Chondrocyte (in vitro differentiated cells): Measurements from ENCODE around the gene LRG1. TPM values are rescaled to one million over a fixed set of nuclear protein-coding genes. Genes with fewer than 3 reads are reported as not detected.
A peak's percentile ranks its signal among the peaks of the same experiment; 100 is the strongest.
"Not testable (repeated sequence)": the region's sequence is repeated elsewhere in the genome, so short reads cannot be mapped to it uniquely, and the experiment has no call there.

Experiments used
- DNase-seq: peaks from one replicate; pipeline ENCODE4 v3.0.0; 2021; ENCODE audit warnings: mixed read lengths, low spot score
- H3K27ac Mint-ChIP-seq: one replicate; pipeline ENCODE4 v1.8.0; 2021; ENCODE audit warnings: mild to moderate bottlenecking, moderate library complexity, mixed read lengths; ENCODE audit not compliant: unreplicated experiment
- H3K27me3 Mint-ChIP-seq: 2 replicates; pipeline ENCODE4 v1.8.0; 2021; ENCODE audit warnings: low read depth, mixed read lengths
- H3K36me3 Mint-ChIP-seq: 2 replicates; pipeline ENCODE4 v1.8.0; 2021; ENCODE audit warnings: low read depth, mixed read lengths
- H3K4me1 Mint-ChIP-seq: 2 replicates; pipeline ENCODE4 v1.8.0; 2021; ENCODE audit warnings: low read depth, mild to moderate bottlenecking, mixed read lengths
- H3K4me3 Mint-ChIP-seq: one replicate; pipeline ENCODE4 v1.8.0; 2021; ENCODE audit warnings: mild to moderate bottlenecking, moderate library complexity, mixed read lengths; ENCODE audit not compliant: unreplicated experiment
- H3K9me3 Mint-ChIP-seq: 2 replicates; pipeline ENCODE4 v1.8.0; 2021; ENCODE audit warnings: low read depth, mixed read lengths
- CTCF ChIP-seq: fragments of 200-600 bp; sonication (generic); IDR thresholded peaks from 2 replicates; pipeline ENCODE4 v1.5.0; 2021; ENCODE audit warnings: antibody characterized with exemption, mild to moderate bottlenecking, moderate library complexity
- total RNA-seq: library from RNA; stranded (reverse); gene quantifications from 3 replicates; pipeline ENCODE4 v1.2.1, GENCODE V29; 2021

LRG1 gene
- total RNA-seq, 1 donor from 2014 or later: not detected

DNA sequence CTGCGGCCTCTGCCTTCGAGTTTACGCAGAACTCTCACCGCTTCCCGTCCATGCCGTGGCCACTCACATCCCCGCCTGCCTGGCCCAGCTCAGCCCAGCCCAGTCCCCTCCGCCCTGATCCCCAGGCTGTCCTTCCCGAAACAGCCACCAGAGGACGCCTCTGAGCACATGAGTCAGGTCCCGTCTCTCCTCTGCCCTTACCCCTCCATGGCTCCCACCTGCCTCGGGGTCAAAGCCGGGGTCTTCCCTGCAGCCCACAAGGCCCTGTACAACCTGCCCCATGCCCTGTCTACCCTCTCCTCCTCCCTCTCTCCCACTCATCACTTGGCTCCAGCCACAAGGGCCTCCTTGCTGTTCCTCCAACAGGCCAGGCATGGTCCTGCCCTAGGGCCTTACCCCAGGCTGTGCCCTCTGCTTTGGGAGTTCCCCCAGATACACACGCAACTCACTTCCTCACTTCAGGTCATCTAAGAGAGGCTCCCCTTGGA lies 27.8 kb upstream of the LRG1 start:
- H3K9me3 Mint-ChIP-seq: no peaks in the 10 kb centered on the region

GRCh38 chr19:4566402-4567051 lies 26.7 kb upstream of the LRG1 start:
- no peaks in the 10 kb centered on the region for H3K36me3 Mint-ChIP-seq
- H3K27me3 Mint-ChIP-seq: no peaks in the 10 kb centered on the region
- no peak overlapping the region for H3K27ac Mint-ChIP-seq
- DNase-seq: peak; percentile 80
- no peak for TF ChIP-seq CTCF
- H3K4me1 Mint-ChIP-seq: peaks cover 11% of the 10 kb centered on the region
- H3K4me3 Mint-ChIP-seq: no peak overlapping the region
- no peaks in the 10 kb centered on the region for H3K9me3 Mint-ChIP-seq

More for the DNA sequence above, 27.8 kb upstream of the LRG1 start:
- TF ChIP-seq CTCF: peak; percentile 84
- Mint-ChIP-seq H3K27me3 (no peaks in the 10 kb centered on the region), H3K4me1 (peaks cover 11% of the 10 kb centered on the region), H3K36me3 (no peaks in the 10 kb centered on the region), H3K27ac (peak overlapping the region; percentile 22), H3K4me3 (no peak overlapping the region)
- DNase-seq: peak; percentile 87

DNA sequence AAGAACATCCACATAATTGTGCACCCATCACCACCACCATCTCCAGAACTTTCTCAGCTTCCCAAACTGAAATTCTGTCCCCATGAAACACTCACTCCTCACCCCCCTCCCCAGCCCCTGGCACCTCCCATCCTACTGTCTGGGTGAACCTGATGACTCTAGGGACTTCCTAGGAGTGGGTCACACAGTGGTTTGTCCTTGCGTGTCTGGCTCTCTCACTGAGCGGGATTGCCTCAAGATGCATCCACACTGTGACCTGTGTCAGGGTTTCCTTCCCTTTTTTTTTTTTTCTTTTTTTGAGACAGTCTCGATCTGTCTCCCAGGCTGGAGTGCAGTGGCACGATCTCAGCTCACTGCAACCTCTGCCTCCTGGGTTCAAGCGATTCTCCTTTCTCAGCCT lies 23.7 kb upstream of the LRG1 start:
- not testable (repeated sequence) for H3K4me3 Mint-ChIP-seq, H3K9me3 Mint-ChIP-seq, H3K27ac Mint-ChIP-seq, DNase-seq, H3K36me3 Mint-ChIP-seq, H3K27me3 Mint-ChIP-seq
- peaks cover 11% of the 10 kb centered on the region for H3K4me1 Mint-ChIP-seq

DNA sequence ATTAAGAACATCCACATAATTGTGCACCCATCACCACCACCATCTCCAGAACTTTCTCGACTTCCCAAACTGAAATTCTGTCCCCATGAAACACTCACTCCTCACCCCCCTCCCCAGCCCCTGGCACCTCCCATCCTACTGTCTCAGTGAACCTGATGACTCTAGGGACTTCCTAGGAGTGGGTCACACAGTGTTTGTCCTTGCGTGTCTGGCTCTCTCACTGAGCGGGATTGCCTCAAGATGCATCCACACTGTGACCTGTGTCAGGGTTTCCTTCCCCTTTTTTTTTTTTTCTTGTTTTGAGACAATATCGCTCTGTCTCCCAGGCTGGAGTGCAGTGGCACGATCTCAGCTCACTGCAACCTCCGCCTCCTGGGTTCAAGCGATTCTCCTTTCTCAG lies 22.2 kb upstream of the LRG1 start:
- not testable (repeated sequence) for H3K4me3 Mint-ChIP-seq, DNase-seq, H3K9me3 Mint-ChIP-seq, H3K4me1 Mint-ChIP-seq, H3K27ac Mint-ChIP-seq, H3K27me3 Mint-ChIP-seq, H3K36me3 Mint-ChIP-seq

GRCh38 chr19:4559569-4559968 lies 19.7 kb upstream of the LRG1 start, which contains the start of gene SEMA6B:
TSS of gene SEMA6B (minus strand) at chr19:4559684. CDS start at chr19:4558457, 1,227 bp downstream.
- Mint-ChIP-seq H3K4me1 (no peaks in the 10 kb centered on the region), H3K27ac (no peak within 1 kb of the TSS)

More at GRCh38 chr19:4559569-4559968, 19.7 kb upstream of the LRG1 start, which contains the start of gene SEMA6B:
- peak; percentile 61 for DNase-seq
- no peak within 1 kb of the TSS for H3K4me3 Mint-ChIP-seq
- no peak for TF ChIP-seq CTCF
- no peaks in the 10 kb centered on the region for H3K9me3 Mint-ChIP-seq
- no peaks in the 10 kb centered on the region for H3K36me3 Mint-ChIP-seq
- H3K27me3 Mint-ChIP-seq: no peaks in the 10 kb centered on the region
